HG02840 (cell line): ENCODE measurements around the gene ADAMTSL1.
"Not testable (repeated sequence)": the region's sequence is repeated elsewhere in the genome, so short reads cannot be mapped to it uniquely, and the experiment has no call there.

Experiments used
- ATAC-seq: cut with Tn5 transposase; IDR thresholded peaks from one replicate; pipeline ENCODE4 v1.9.1; 2021; ENCODE audit warnings: mild to moderate bottlenecking, moderate library complexity, moderate number of reproducible peaks; ENCODE audit not compliant: unreplicated experiment, low FRiP score

Gene ADAMTSL1

GRCh38 chr9:18829873-18830272, 355.9 kb downstream of the ADAMTSL1 start:
- no peak for ATAC-seq

- ATAC-seq, result no peak
These were observed 360.9 kb downstream of the ADAMTSL1 start for GRCh38 chr9:18834740-18835361.

GRCh38 chr9:18837402-18837801, 363.4 kb downstream of the ADAMTSL1 start:
- ATAC-seq, result no peak

- ATAC-seq, result no peak
These were observed 373.8 kb downstream of the ADAMTSL1 start for GRCh38 chr9:18847576-18848275.

GRCh38 chr9:18848657-18849056, 374.7 kb downstream of the ADAMTSL1 start:
- ATAC-seq, result no peak

- no peak for ATAC-seq
These were observed 375.3 kb downstream of the ADAMTSL1 start for GRCh38 chr9:18849270-18849669.

GRCh38 chr9:18849890-18850677, 376.1 kb downstream of the ADAMTSL1 start:
- no peak for ATAC-seq

GRCh38 chr9:18851069-18851795, 377.3 kb downstream of the ADAMTSL1 start:
- no peak for ATAC-seq

GRCh38 chr9:18855656-18856055, 381.7 kb downstream of the ADAMTSL1 start:
- ATAC-seq, result no peak

- no peak for ATAC-seq
These were observed 383.4 kb downstream of the ADAMTSL1 start for GRCh38 chr9:18857334-18857733.

- ATAC-seq, result no peak
These were observed 383.8 kb downstream of the ADAMTSL1 start for GRCh38 chr9:18857769-18858168.

GRCh38 chr9:18861609-18862544, 387.9 kb downstream of the ADAMTSL1 start:
- ATAC-seq, result no peak

- ATAC-seq, result no peak
These were observed 389.8 kb downstream of the ADAMTSL1 start for GRCh38 chr9:18863791-18864190.

- no peak for ATAC-seq
These were observed 390.6 kb downstream of the ADAMTSL1 start for GRCh38 chr9:18864516-18864915.

GRCh38 chr9:18865542-18865941, 391.6 kb downstream of the ADAMTSL1 start:
- ATAC-seq, result no peak

GRCh38 chr9:18866121-18866831, 392.3 kb downstream of the ADAMTSL1 start:
- ATAC-seq, result no peak

GRCh38 chr9:18869725-18870124, 395.8 kb downstream of the ADAMTSL1 start:
- no peak for ATAC-seq

- no peak for ATAC-seq
These were observed 400.1 kb downstream of the ADAMTSL1 start for GRCh38 chr9:18874069-18874468.

- ATAC-seq, result not testable (repeated sequence)
These were observed 401.0 kb downstream of the ADAMTSL1 start for GRCh38 chr9:18874990-18875389.
